ENCODE data around the gene LARP1B.
"Not testable (repeated sequence)": the region's sequence is repeated elsewhere in the genome, so short reads cannot be mapped to it uniquely, and the experiment has no call there.

LARP1B gene

DNA sequence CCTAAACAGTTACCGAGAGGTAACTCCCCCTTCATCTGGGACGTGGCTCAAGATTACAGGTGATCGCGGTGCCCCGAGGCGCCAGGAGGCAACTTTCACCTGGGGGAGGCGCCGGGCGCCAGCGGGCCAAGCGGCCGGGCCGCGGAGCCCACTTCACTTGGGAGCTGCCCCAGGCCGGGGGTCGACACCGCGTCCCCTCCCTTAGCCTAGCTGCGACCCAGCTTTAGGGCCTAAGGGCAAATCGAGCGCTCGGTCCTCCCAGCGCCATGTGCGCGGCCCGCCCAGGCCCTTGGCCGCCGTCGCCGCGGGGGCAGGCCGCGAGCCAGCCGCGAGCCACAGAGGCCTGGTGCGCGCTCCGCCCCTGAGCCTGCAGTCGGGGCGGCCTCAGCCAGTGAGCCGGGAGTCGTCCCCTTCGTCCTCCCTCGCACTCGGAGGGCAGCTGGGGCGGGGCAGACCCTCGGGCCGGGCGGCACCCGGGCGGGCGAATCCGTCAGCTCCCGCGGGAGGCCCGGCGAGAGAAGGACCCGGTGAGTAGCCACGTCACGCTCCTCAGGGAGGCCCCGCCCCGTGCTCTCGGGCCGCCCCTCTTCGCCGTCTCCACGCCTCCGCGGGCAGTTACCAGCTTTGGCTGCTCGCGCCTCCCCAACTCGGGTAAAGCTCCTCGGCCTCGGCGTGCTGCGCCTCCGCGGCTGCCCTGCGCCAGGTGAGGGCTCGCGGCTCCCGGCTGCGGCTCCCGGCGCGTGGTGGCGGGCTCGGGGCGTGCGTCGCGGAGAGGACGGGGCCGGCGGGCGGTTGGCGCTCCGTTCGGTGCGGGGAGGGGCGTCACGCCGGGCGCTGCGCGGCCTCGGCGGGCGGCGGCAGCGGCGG is at the start of gene LARP1B:
LARP1B (plus strand) TSS at position 614 of the 867 bp plus-strand sequence. CDS start 13,640 bp downstream, outside the sequence.
- DNase-seq, result peak; percentile 91

DNA sequence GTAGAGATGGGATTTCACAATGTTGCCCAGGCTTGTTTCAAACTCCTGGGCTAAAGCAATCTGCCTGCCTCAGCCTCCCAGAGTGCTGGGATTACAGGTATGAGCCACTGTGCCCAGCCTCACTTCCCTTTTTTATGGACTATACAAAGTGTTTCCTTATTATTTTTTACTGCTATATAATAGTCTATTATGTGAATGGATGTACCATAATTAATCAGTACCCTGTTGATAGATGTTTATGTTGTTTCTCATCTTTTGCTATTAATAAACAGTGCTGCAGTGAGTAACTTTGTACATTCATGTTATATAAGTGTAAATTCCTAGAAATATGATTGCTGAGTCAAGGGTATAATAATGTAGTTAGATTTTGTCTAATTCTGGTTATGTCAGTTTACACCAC is 35.8 kb upstream of the LARP1B start:
- DNase-seq, result no peak

DNA sequence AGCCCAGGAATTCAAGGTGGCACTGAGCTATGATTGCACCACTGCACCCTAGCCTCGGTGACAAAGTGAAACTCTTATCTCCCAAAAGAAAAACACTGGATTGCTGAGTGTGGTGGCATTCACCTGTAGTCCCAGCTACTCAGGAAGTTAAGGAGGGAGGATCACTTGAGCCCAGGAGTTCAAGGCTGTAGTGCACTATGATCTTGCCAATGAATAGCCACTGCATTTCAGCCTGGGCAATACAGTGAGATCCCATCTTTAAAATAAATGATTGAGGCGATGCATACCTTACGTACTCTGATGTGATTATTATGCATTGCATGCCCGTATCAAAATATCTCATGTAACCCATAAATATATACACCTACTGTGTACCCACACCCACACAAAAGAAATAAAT is 31.2 kb upstream of the LARP1B start:
- no peak for DNase-seq

DNA sequence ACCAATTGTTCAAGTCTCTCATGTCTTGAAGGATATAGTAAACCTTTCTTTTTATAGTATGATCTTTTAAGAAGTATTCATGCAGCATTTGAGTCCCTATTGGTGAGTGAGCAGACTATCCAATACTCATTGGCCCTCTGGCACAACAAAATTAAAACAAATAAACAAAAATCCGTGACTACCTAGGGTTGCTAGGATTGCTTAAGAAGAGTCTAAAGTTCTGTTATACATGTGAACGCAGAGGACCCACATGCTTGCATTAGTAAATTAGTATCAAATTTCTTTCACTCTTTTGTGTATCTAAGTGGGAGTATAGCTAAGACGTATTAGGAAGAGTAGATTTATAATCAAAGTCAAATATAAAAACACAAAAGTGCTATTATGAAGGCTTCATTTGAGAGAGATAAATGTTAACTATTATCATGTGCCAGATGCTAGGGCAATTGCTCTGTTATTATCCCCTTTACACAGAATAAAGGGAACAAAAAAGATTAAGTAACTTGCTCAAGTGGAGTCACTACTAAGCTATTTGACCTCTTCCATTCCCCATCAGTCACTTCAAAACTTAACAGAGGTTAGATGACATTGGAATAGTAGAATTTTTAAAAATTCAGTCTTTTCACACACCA is 29.2 kb upstream of the LARP1B start:
- DNase-seq, result no peak

DNA sequence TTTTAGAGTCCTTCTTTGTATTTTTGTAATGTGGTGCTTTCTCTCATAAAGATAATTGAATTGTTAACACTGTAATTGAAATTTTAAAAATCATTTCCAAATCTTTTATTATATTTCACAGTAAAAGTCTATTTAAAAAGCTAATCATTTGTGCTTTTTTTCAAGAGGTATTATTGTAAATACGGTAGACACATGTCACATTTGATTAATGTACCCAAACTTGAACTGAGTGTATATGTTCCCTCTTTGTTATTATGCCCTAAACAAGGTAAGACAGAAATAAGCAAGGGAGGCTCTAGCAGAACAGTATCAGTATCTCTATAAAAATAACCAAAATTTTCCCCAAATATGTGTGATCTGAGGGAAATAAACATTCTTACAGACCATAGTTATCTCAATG is 21.5 kb upstream of the LARP1B start:
- DNase-seq, result no peak

DNA sequence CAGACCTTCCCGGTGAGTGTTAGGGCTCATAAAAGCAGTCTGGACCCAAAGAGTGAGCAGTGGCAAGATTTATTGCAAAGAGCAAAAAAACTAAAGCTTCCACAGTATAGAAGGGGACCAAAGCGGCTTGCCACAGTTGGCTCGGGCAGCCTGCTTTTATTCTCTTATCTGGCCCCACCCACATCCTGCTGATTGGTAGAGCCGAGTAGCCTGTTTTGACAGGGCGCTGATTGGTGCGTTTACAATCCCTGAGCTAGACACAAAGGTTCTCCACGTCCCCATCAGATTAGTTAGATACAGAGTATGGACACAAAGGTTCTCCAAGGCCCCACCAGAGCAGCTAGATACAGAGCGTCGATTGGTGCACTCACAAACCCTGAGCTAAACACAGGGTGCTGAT is 14.1 kb upstream of the LARP1B start:
- DNase-seq, result not testable (repeated sequence)

DNA sequence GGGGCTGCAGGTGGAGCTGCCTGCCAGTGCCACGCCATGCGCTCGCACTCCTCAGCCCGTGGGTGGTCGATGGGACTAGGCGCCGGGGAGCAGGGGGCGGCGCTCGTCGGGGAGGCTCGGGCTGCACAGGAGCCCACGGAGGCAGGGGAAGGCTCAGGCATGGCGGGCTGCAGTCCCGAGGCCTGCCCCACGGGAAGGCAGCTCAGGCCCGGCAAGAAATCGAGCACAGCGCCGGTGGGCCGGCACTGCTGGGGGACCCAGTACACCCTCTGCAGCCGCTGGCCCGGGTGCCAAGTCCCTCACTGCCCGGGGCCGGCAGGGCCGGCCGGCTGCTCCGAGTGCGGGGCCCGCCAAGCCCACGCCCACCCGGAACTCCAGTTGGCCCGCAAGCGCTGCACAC is 13.6 kb upstream of the LARP1B start:
- DNase-seq, result not testable (repeated sequence)

DNA sequence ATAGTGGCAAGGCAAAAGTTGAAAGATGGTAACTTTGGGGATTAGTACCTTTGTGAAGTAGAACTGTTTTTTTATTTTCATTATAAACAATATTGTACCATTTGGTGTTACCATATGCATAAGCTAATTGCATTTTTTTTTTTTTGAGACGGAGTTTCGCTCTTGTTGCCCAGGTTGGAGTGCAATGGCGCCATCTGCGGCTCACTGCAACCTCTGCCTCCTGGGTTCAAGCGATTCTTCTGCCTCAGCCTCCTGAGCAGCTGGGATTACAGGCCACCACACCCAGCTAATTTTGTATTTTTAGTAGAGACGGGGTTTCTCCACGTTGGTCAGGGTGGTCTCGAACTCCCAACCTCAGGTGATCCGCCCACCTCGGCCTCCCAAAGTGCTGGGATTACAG is 9.9 kb upstream of the LARP1B start:
- DNase-seq, result not testable (repeated sequence)

DNA sequence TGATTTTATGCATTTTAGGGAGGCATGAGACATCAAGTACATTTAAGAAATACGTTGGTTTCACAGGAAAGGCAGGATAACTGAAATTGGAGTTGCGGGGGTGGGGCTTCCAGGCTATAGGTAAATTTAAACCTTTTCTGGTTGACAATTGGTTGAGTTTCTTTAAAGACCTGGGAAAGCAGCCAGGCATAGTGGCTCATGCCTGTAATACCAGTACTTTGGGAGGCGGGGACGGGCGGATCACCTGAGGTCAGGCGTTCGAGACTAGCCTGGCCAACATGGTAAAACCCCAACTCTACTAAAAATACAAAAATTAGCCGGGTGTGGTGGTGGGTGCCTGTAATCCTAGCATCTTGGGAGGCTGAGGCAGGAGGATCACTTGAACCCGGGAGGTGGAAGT is 6.2 kb upstream of the LARP1B start:
- DNase-seq, result not testable (repeated sequence)

DNA sequence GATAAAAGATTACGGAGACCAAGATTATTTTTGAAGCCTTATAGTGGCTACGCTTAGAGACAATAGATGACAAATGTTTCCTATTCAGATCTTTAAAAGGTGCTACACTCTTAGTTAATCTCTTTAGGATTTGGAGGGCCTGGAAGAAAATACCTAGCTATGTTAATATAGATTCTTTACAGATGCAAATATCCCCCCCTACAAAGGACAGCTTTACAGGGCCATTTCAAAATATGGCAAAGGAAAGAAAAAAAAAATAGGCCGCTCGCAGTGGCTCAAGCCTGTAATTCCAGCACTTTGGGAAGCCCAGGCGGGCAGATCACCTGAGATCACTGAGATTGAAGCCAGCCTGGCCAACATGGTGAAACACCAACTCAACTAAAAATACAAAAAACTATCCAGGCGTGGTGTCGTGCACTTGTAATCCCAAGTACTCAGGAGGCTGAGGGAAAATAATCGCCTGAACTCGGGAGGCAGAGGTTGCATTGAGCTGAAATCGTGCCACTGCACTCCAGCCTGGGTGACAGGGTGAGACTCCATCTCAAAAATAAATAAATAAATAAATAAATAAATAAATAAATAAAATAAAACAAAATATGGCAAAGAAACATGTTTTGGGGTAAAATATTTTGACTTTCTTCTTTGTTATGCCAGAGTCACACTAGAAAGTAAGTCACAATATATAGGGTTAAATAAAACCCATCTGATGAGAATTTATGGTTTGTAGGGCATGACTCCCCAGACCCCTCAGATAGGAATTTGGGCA is 5.5 kb upstream of the LARP1B start:
- DNase-seq, result not testable (repeated sequence)

DNA sequence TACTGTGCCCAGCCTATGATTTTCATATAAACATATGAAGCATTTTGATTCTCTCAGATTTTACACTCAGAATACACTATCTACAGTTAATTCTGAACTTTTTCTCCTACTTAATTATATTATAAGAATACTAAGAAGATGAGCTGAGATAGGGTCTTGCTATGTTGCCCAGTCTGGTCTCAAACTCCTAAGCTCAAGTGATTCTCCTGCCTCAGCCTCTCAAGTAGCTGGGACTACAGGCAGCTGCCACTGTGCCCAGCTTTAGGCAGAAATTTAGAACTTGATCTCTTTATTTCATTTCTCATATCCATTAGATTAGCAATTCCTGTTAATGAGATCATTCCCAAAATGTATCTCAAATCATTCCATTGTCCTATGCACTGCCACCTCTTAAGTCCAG is 4.7 kb upstream of the LARP1B start:
- no peak for DNase-seq

DNA sequence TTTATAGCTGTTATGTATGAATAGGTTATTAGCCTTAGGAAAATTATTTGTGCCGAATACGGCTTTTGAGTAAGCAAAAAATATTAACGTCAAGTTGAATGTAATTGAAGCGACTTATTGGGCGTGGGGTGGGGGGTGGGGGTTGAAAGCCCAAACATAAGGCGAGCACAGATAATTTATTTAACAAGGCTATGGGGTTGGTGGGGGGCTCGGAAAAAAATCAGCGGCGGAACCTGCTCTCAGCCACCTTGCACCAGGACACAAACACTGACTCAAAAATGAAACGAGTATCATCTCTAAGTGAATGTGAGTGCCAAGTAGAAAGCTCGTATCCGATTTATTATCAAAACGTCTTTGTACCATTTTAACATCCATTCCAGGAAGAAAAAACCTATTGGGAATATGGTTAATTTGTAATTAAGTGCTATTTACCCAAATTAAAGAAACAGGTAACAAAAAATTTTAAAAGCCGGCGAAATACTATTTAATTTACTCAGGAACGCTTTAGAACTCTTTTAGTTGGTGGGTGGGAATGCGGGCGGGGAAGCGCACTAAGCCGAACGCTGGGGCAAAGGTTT is 902 bp upstream of the LARP1B start:
- peak; percentile 61 for DNase-seq

DNA sequence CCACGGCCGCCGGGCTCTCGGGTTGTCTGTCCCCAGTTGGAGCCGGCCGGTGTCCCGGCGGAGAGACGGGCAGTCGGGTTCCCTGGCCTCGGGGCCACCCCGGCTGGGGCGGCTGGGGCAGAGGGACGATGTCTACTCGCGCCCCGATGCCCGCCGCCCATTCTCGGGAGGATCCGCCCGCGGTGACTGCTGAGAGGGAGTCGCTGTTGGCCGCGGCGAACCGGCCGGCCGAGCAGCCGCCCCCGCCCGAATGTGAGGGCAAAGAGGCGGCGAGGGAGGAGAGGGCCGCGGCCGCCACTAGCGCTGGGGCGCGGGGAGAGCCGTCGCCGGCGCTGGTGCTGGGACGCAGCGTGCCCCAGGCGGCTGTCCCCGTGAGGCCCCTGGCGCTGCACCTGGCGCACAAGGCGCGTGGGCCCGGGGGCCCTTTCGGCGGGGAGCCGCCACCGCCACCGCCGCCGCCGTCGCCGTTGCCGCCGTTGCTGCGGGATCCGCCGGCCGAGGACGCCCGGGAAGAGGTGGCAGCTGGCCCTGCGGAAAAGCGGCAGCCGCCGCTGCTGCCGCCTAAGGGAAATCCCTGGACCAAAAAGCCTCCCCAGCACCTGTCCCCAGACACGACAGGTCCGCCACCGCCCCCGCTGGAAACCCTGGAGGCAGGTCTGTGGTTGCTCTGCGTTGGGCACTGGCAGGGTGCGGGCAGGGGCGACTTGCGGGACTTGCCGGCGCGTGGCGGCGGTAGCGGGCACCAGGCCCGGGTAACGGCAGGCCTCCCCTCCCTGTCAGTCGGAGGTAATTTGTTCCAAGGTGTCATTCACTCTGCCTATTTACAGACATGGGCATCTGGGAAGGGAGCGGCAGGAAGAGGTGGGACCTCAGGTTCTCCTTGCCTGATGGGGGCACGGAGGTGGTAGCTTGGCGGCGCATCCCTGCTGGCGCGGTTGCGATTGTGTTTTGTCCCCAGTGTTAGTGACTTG is 739 bp downstream of the LARP1B start:
- DNase-seq, result peak; percentile 38

DNA sequence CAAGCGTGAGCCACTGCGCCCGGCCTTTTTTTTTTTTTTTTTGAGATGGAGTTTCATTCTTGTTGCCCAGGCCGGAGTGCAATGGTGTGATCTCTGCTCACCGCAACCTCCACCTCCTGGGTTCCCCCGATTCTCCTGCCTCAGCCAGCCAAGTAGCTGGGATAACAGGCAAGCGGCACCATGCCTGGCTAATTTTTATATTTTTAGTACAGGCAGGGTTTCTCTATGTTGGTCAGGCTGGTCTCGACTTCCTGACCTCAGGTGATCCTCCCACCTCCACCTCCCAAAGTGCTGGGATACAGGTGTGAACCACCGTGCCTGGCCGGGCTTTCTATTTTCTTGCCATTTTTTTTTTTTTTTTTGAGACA is 5.3 kb downstream of the LARP1B start:
- DNase-seq, result not testable (repeated sequence)

DNA sequence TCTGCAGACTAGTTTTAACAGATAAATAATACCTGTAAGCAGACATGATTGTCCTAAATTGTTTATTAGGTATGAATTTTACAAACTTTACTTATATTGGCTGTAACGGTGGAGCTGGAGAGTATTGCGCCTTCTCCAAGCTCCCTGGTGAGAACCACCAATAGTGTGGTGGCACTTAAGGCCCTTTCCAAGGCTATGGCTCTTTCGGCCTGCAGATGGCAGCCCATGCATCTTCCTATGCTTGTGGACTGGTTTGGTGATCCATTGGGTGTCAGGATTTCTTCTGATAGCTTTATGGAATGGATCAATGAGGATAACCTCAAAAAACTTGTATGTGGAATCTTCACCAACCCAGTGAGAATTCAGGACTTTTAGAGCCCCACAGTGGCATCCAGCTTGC is 7.8 kb downstream of the LARP1B start:
- no peak for DNase-seq

DNA sequence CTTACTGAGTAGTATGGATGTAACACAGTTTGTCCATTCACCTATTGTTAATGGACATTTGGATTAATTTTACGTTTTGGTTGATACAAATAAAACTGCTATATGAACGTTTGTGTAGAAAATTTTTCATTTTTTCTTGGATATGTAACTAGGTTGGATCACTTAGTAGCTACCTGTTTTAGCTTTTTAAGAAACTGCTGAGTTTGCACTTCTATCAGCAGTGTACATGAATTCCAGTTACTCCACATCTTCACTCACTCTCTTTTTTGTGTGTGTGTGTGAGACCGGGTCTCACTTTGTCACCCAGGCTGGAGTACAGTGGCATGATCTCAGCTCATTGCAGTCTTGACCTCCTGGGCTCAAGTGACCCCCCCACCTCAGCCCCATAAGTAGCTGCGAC is 15.4 kb downstream of the LARP1B start:
- DNase-seq, result no peak

DNA sequence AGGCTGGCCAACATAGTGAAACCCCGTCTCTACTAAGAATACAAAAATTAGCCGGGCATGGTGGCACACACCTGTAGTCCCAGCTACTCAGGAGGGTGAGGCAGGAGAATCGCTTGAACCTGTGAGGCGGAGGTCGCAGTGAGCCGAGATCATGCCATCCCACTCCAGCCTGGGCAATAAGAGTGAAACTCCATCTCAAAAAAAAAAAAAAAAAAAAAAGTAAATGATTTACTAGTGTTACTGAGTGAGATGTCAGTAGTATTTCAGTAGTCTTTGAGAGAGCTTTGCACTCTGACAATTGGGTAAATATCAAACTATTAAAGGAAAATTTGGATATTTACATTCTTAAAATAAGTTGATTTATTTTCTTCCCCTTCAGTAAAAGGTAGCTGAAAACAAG is 34.2 kb downstream of the LARP1B start:
- DNase-seq, result not testable (repeated sequence)

DNA sequence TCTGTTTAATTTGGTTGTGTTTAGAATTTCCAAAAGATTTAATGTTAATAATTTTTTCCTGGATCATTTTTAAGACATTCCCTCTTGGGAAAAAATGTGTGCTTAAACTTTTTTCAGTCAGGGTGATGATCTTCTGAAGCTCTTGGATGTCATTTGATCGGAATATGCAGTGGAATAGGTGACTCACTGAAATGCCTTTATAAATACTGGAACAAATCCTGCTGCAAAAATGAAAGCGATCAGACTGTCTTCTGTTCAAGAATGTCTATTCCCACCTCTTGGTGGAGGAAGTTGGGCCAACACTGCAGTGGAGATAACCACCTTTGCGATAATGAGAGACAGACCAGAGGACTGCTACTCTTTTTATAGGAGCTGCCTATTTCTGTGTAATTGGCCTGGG is 46.7 kb downstream of the LARP1B start:
- no peak for DNase-seq

DNA sequence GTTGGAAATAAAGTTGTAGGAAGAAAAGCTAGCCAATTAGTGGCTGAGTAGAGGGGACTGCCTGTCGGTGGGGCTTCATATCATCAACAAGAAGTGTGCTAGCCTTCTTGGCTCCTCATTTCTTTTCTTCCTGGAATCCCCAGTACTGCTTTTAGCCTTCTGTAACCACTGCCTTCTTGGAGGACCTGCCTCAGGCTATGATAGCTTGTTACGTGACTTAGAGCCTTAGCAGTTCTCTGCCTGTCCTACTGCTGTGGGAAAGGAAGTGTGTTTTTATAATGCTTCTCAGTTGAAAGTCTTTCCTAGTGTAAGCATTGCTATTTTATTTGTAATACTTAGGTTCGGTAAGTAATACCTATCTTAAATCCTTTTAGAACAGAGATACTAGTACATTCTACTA is 61.9 kb downstream of the LARP1B start:
- DNase-seq, result no peak

DNA sequence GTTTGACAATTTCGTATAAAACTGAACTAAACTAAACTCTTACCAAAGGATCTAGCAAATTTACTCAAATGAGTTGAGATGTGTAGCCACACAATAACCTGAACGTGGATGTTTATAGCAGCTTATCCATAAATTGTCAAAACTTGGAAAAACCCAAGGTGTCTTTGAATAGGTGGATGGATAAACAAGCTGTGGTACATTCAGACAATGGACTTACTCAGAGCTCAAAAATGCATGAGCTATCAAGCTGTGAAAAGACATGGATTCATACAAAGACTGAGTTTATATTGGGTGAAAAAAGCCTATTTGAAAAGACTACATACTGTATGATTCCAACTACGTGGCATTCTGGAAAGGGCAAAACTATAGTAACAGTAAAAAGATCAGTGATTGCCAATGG is 69.5 kb downstream of the LARP1B start:
- DNase-seq, result peak; percentile 21

DNA sequence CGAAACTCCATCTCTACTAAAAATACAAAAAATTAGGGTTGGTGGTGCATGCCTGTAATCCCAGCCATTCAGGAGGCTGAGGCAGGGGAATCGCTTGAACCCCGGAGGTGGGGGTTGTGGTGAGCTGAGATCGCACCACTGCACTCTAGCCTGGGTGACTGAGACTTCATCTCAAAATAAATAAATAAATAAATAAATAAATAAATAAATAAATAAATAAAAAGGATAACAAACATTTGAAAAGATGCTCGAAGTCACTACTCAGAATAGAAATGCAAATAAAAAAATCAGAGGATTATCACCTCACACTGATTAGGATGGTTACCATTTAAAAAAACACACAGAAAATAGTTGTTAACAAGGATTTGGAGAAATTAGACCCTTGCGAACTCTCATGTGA is 73.8 kb downstream of the LARP1B start:
- no peak for DNase-seq

DNA sequence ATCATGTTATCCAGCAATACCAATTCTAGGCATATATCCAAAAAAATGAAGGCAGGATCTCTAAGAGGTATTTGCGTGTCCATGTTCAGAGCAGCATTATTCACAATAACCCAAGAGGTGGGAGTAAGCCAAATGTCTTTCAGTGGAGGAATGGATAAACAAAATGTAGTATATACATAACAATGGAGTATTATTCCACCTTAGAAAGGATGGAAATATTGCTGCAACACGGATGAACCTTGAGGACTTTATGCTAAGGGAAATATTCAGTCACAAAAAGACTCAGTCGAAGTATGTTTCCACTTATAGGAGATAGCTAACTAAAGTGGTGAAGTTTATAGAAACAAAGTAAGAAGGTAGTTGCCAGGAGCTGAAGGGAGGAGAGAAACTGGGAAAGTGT is 74.3 kb downstream of the LARP1B start:
- no peak for DNase-seq

All from kidney glomerular epithelial cell (primary cell).